ENCODE results near the gene CALCOCO2. TPM values are rescaled to one million over a fixed set of nuclear protein-coding genes. Genes with fewer than 3 reads are reported as not detected.

The CALCOCO2 gene
- total RNA-seq, 4 donors from 2014 or later, result 167 to 302 (median 232) TPM

DNA sequence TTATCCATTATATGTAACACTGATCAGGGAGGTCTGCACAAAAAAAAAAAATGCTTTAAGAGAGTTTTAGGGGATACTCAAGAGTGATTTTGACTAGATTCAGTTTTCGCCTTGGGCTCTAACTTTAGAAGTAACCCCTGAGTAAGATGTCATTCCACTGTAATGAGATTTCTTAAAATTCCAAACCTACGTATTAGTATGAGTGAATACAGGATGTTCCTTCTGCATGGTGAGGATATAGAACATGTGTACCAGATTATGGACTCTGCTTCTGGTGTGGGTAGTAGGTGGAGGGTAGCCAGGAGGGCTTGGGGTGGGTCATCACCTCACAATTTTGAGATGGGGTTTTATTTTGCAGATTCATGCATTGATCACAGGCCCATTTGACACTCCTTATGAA lies 81.6 kb downstream of the CALCOCO2 start:
- H3K9me3 ChIP-seq, result no peaks in the 10 kb centered on the region
- TF ChIP-seq, protein P1, sequence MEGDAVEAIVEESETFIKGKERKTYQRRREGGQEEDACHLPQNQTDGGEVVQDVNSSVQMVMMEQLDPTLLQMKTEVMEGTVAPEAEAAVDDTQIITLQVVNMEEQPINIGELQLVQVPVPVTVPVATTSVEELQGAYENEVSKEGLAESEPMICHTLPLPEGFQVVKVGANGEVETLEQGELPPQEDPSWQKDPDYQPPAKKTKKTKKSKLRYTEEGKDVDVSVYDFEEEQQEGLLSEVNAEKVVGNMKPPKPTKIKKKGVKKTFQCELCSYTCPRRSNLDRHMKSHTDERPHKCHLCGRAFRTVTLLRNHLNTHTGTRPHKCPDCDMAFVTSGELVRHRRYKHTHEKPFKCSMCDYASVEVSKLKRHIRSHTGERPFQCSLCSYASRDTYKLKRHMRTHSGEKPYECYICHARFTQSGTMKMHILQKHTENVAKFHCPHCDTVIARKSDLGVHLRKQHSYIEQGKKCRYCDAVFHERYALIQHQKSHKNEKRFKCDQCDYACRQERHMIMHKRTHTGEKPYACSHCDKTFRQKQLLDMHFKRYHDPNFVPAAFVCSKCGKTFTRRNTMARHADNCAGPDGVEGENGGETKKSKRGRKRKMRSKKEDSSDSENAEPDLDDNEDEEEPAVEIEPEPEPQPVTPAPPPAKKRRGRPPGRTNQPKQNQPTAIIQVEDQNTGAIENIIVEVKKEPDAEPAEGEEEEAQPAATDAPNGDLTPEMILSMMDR (IDR thresholded peaks at IDR 0.05), result no peak
- TF ChIP-seq POLR2A (IDR thresholded peaks at IDR 0.05), result no peak
- TF ChIP-seq EP300 (IDR thresholded peaks at IDR 0.05), result no peak
- peaks cover 0 to 51% (median 0%) of the 10 kb centered on the region in 3 donors for H3K36me3 ChIP-seq
- no peak overlapping the region for H3K4me3 ChIP-seq
- peaks cover 0 to 69% (median 20%) of the 10 kb centered on the region in 4 donors for H3K4me1 ChIP-seq
- H3K27me3 ChIP-seq, result no peaks in the 10 kb centered on the region
- no peak overlapping the region for H3K27ac ChIP-seq
- DNase-seq (ENCODE audit: low spot score in 2 of 2), result no peak
- 77 to 91% methylated on average over 2 of the region's 2 CpGs for WGBS, 2 donors

Small RNA genes lying within 50 kb of the gene (small RNA-seq; reads per million reads assigned to genes)
- gene AC068531.1 (not detected), gene RF00263 (not detected)

Other genes with a start within 250 kb of the CALCOCO2 start
- 10 to 100 TPM in 2 of 4 donors, 1 to 10 TPM in 2; 3.7 to 14.1 (median 9.4) TPM for gene HOXB3, start 240.8 kb upstream of the CALCOCO2 start, total RNA-seq
- 1 to 10 TPM in 2 of 4 donors, not detected in 2; 1.6 to 1.8 TPM for gene HOXB5, start 237.3 kb upstream of the CALCOCO2 start, total RNA-seq
- 1 to 10 TPM in 3 of 4 donors, under 1 TPM in 1; 0.66 to 5.1 (median 2.9) TPM for gene HOXB6, start 226.0 kb upstream of the CALCOCO2 start, total RNA-seq
- 1 to 10 TPM; 1.8 to 4.0 (median 2.3) TPM for gene HOXB7, start 220.0 kb upstream of the CALCOCO2 start, total RNA-seq
- under 1 TPM in 2 of 4 donors, not detected in 2; 0.66 to 0.90 TPM for gene HOXB8, start 215.7 kb upstream of the CALCOCO2 start, total RNA-seq
- gene HOXB9, start 204.7 kb upstream of the CALCOCO2 start, total RNA-seq, result under 1 TPM in 2 of 4 donors, not detected in 2; 0.21 to 0.30 TPM
- gene PRAC1, start 108.5 kb upstream of the CALCOCO2 start, total RNA-seq, result not detected
- gene PRAC2, start 107.8 kb upstream of the CALCOCO2 start, total RNA-seq, result not detected
- not detected for gene HOXB13, start 102.3 kb upstream of the CALCOCO2 start, total RNA-seq
- gene TTLL6, start 13.8 kb upstream of the CALCOCO2 start, total RNA-seq, result 1 to 10 TPM in 2 of 4 donors, under 1 TPM in 2; 0.21 to 4.8 (median 0.99) TPM
- 100 to 1,000 TPM in 1 of 4 donors, 10 to 100 TPM in 3; 71.4 to 103 (median 89.7) TPM for gene ATP5MC1, start 61.8 kb downstream of the CALCOCO2 start, total RNA-seq
- 10 to 100 TPM; 51.0 to 63.8 (median 56.8) TPM for gene UBE2Z, start 77.4 kb downstream of the CALCOCO2 start, total RNA-seq
- gene SNF8, start 113.8 kb downstream of the CALCOCO2 start, total RNA-seq, result 100 to 1,000 TPM in 1 of 4 donors, 10 to 100 TPM in 3; 36.9 to 107 (median 75.6) TPM
- gene GIP, start 137.6 kb downstream of the CALCOCO2 start, total RNA-seq, result not detected
- not detected for gene IGF2BP1, start 166.3 kb downstream of the CALCOCO2 start, total RNA-seq

All from tibial nerve (tissue), 4 donors.